ENCODE measurements around the gene CCL14. TPM values are rescaled to one million over a fixed set of nuclear protein-coding genes. Genes with fewer than 3 reads are reported as not detected.

The CCL14 gene
- total and polyA plus RNA-seq, 2 of the 8 experiments (the other 6 are each of a cell fraction or from before 2014, with no cell fraction given) = not detected

GRCh38 chr17:35963663-35964062 lies 22.9 kb downstream of the CCL14 start (continued):
- no peak for TF ChIP-seq BRCA1 (IDR thresholded peaks at IDR 0.05; ENCODE audit: low read depth, low read length)
- no peak for TF ChIP-seq RAD21 (IDR thresholded peaks at IDR 0.05 in 1 of 2, conservative IDR thresholded peaks at IDR 0.05 in 1 of 2; ENCODE audit: low read depth in 2 of 2, low read length in 2 of 2)
